GM12865 (cell line): Measurements from ENCODE around the gene TCTN2.
A peak's percentile ranks its signal among the peaks of the same experiment; 100 is the strongest.

Experiments used
- DNase-seq: peaks from one replicate; pipeline ENCODE4 v3.0.0; 2010; ENCODE audit warnings: low read depth
- H3K4me3 ChIP-seq: 2 replicates; pipeline ENCODE4 v1.5.1; 2011; ENCODE audit warnings: mild to moderate bottlenecking, low read depth, low read length, control low read depth
- TF ChIP-seq, protein P1 (sequence below): IDR thresholded peaks from 2 replicates; pipeline ENCODE4 v1.5.1; 2011; ENCODE audit warnings: low read length, control low read depth, low read depth, inconsistent platforms; ENCODE audit not compliant: insufficient read depth; ENCODE audit errors: missing control alignments

Gene TCTN2

DNA sequence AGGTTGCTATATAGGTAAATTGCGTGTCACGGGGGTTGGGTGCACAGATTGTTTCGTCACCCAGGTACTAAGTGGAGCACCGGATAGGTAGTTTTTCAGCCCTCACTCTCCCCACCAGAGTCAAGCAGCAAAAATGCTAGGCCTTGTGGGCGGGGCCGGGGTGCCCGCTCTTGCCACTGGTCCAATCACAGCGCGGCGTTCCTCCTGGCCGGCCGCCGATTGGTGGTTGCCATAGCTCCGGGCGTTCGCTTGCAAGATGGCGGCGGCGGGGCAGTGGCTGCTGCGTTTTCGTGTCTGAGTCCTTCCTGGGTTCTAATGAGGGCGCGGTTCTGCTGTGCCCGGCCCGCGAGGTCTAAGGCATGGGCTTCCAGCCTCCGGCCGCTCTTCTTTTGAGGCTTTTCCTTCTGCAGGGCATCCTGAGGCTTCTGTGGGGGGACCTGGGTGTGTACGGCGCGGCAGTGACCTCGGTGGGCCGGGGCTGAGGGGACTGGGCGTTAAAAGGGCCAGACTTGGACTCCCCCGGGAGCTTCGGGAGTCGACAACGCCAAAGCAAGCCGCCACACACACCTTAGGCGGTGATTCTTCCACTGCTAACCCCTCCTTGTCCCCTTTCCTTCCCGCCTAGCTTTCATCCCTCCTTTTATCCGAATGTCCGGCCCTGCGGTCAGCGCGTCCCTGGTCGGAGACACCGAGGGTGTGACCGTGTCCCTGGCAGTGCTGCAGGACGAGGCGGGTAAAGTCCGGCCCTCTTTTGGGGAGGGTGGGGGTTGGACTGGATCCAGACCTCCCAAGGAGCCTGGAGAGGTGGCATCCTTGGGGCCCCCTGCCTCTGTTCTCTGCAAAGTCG, at the start of gene TCTN2:
TCTN2 (plus strand) TSS at position 232 of the 847 bp plus-strand sequence; CDS start at position 360, 128 bp downstream.
- peak; percentile 95 for DNase-seq
- H3K4me3 ChIP-seq, result peak within 1 kb of the TSS; percentile 78
- TF ChIP-seq, protein P1, sequence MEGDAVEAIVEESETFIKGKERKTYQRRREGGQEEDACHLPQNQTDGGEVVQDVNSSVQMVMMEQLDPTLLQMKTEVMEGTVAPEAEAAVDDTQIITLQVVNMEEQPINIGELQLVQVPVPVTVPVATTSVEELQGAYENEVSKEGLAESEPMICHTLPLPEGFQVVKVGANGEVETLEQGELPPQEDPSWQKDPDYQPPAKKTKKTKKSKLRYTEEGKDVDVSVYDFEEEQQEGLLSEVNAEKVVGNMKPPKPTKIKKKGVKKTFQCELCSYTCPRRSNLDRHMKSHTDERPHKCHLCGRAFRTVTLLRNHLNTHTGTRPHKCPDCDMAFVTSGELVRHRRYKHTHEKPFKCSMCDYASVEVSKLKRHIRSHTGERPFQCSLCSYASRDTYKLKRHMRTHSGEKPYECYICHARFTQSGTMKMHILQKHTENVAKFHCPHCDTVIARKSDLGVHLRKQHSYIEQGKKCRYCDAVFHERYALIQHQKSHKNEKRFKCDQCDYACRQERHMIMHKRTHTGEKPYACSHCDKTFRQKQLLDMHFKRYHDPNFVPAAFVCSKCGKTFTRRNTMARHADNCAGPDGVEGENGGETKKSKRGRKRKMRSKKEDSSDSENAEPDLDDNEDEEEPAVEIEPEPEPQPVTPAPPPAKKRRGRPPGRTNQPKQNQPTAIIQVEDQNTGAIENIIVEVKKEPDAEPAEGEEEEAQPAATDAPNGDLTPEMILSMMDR, result no peak

DNA sequence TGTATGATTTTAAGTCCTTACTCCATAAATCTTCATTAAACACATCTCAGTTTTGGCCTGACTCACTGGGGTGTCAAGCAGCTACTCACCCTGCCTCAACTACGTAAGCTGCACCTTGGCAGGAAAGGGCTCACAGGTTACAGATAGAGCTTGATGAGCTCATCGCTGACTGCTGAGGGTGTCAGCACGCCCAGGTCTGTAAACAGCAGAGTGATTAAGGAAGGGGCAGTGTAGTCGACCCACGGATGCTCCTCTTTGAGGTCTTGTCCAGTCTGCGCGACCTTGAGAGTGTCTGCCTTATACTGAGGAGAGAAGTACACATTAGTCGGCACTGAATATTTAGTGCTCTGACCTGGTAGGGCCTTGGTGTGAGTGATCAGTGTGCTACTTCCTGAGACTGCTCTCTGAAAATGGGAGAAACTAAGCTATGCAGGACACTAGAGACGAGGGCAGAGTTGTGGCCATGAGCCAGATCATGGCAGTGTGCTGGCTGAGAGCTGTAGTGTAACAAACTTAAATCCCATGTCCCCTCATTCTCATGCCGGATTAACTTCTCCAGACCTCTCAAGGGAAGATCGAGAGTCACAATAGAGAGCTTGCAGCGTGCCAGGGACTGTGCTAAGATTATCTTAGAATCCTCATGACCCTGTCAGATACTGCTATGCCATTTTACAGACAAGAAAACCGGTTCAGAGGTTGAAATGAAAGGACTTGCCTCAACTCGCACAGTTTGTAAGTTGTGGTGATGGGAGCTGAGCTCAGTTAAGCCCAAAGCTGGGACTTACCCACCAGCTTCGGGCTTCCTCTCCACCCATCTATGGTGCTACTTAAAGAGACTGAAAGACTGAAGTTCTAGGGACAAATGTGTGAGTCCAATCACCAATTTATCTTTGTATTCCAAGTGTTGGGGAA, 49.0 kb upstream of the TCTN2 start:
- H3K4me3 ChIP-seq, result no peak overlapping the region
- DNase-seq, result no peak
- TF ChIP-seq, protein P1, result no peak

DNA sequence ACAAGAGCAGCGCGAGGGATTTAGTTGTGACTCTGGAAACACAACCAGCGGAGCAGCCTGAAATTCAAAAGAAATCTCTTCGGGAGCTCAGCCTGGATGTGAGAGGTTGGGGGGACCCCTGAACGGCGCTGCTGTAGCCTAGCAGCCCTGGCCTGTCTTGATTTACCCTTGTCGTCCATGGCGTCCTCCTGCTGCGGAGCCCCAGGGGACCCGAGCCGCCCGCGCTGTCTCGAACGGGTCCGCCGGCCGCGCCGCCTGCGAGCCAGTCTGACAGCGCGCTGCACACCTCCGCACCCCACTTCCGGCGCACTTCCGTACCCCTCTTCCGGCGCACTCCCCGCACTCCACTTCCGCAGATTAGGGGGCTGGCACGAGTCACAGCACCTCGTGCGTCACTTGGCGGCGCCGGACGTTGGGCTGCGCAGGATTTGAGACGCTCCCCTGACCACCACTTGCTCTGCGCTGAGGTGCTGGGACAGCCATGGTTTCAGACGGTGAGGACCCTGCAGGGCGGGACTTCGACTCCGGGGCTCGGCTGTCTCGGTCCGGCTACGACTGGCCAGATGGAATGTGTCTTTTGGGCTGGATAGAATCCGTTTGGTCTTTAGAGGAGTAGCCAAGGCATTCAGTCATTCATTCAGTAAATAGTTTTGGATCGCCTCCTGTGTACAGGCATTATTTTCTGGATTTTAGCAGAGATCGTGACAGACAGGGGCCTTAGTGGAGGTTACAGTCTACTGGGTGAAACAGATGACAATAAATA, 37.4 kb upstream of the TCTN2 start, which contains the start of the genes EIF2B1 and GTF2H3:
EIF2B1 (minus strand) TSS at position 308 of the 763 bp plus-strand sequence; CDS start at position 179, 129 bp downstream.
GTF2H3 (plus strand) TSS at position 451 of the 763 bp plus-strand sequence; CDS start at position 482, 31 bp downstream.
- peak within 1 kb of the TSS; percentile 84 for H3K4me3 ChIP-seq
- peak; percentile 98 for DNase-seq
- TF ChIP-seq, protein P1, result no peak

DNA sequence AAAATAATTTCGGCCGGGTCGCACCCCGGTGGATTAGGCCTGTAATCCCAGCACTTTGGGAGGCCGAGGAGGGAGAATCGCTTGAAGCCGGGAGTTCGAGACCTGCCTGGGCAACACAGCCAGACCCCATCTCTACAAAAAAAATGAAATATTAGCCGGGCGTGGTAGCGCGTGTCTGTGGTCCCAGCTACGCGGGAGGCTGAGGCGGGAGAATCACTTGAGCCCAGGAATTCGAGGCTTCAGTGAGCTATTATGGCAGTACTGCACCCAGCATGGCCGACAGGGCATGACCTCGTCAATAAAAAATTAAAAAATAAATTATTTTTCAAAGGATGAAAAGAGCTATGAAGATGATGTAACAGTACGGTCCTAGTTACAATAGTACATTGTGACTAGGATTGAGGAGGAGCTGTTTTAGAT, 36.8 kb upstream of the TCTN2 start:
- no peak for DNase-seq

DNA sequence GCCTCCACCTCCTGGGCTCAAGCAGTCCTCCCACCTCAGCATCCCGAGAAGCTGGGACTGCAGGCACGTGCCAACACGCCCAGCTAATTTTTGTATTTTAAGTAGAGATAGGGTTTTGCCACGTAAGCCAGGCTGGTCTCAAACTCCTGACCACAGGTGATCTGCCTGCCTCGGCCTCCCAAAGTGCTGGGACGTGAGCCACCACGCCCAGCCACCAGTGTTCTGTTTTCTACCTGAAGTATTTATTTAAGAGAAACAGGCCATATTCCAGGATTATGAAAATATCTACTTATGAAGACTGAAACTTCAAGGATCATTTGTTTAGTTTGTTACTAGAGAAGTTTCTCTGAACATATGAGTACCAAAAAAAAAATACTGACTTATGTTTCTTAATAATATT, 27.0 kb upstream of the TCTN2 start:
- H3K4me3 ChIP-seq, result no peak overlapping the region
- TF ChIP-seq, protein P1, result no peak
- no peak for DNase-seq

More for the DNA sequence above, 36.8 kb upstream of the TCTN2 start:
- peak overlapping the region; percentile 84 for H3K4me3 ChIP-seq
- TF ChIP-seq, protein P1, result no peak

DNA sequence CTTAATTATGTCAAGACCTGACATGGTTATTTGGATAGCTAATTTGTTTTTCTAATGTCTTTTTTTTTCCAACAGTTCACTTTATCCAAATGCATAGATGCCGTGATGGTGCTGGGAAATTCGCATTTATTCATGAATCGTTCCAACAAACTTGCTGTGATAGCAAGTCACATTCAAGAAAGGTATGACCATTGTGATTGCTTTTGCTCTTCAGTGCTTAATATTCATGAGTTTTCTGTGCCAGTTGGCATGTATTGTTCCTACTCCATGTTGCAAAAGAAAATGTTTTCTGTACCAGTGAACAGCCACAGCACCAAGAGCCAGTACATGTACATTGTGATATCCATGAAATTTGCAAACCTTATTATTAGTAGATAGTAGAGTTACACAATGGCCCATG, 25.5 kb upstream of the TCTN2 start:
- DNase-seq, result no peak
- no peak overlapping the region for H3K4me3 ChIP-seq
- TF ChIP-seq, protein P1, result no peak
